ENCODE data around the gene MACROH2A2.
"Not testable (repeated sequence)": the region's sequence is repeated elsewhere in the genome, so short reads cannot be mapped to it uniquely, and the experiment has no call there.

The MACROH2A2 gene

DNA sequence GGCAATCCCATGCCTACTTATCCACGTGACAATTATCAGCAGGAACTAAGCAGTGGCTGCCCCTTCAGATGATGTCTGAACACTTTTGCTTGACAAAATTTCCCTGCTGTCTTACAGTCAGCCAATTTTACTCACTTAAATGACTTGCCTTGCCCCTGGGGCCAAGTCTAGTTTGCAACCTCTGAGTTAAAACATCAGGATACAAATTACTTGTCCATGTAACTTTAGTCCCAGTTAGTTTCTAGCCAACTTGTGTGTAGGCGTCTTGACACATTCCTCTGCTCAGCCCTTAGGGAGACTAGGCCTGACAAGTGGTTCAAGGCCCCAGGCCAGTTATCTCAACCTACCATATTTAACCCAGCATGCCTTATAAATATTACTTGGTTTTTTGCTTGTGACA, 105.5 kb downstream of the MACROH2A2 start:
- no peak for DNase-seq (ENCODE audit: low spot score)

DNA sequence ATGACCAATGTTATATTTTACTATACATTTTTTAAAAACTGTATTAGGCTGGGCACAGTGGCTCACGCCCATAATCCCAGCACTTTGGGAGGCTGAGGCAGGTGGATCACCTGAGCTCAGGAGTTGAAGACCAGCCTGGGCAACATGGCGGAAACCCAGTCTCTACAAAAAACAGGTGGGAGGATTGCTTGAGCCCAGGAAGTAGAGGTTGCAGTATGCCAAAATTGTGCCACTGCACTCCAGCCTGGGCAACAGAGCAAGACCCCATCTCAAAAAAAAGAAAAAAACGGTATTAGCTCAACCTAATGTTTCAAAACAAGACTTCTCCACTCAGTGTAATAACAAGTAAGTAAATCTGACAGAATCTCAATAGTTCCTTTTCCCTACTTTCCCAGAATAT, 106.7 kb downstream of the MACROH2A2 start:
- DNase-seq (ENCODE audit: low spot score) = not testable (repeated sequence)

DNA sequence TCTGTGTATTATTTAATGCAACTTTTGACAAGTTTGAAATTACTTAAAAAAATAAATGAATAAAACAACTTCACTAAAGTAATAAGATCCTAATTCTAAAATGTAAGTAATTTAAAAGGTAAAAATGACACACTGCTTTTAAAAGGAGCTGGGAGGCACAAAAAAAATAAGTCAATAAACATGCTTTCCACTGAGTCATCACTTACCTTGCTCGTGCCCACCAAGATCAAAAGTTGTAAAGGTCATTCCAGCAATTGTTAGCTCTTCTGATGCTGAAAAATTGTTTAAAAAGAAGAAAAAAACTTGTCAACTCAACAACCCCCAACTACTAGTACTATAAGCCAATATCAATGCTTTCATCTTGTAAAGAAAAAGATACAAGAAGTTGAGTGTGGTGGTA, 108.2 kb downstream of the MACROH2A2 start:
- no peak for DNase-seq (ENCODE audit: low spot score)

Data from NAMALWA (cell line).